Peyer's patch (tissue), 4 donors: ENCODE results near the gene VTI1A.

Experiments used
- CTCF ChIP-seq, 6 experiments: fragments of 450-650 bp in 4 of 6; fragments of 200-600 bp in 2 of 6; sonication (generic) in 1 of 6; IDR thresholded peaks; one replicate each; pipeline ENCODE4 v1.5.1; 2017 to 2019; ENCODE audit warnings: antibody characterized with exemption in 6 of 6, mild to moderate bottlenecking in 3 of 6, moderate library complexity in 1 of 6
- POLR2A ChIP-seq, 2 donors: fragments of 450-650 bp; IDR thresholded peaks; one replicate each; pipeline ENCODE4 v1.5.1; 2017; ENCODE audit warnings: antibody characterized with exemption in 2 of 2, mild to moderate bottlenecking in 2 of 2, moderate library complexity in 2 of 2

- TF ChIP-seq POLR2A (IDR thresholded peaks at IDR 0.05) (no peak), CTCF (IDR thresholded peaks at IDR 0.05) (no peak)
These were observed 354.0 kb downstream of the VTI1A start for GRCh38 chr10:112801004-112801403.
